Mesothelial cell of epicardium (in vitro differentiated cells): ENCODE measurements around the gene GBX1. TPM values are rescaled to one million over a fixed set of nuclear protein-coding genes. Genes with fewer than 3 reads are reported as not detected.

Experiments used
- DNase-seq, 2 experiments: peaks; one replicate each; pipeline ENCODE4 v3.0.0; 2021; ENCODE audit warnings: low spot score in 2 of 2; ENCODE audit not compliant: unreplicated experiment in 2 of 2
- H3K27ac Mint-ChIP-seq: 2 replicates; pipeline ENCODE4 v1.8.0; 2021; ENCODE audit warnings: mixed read lengths
- H3K27me3 Mint-ChIP-seq: 2 replicates; pipeline ENCODE4 v1.8.0; 2021; ENCODE audit warnings: low read depth, mixed read lengths
- H3K36me3 Mint-ChIP-seq: 2 replicates; pipeline ENCODE4 v1.8.0; 2021; ENCODE audit warnings: mixed read lengths
- H3K4me1 Mint-ChIP-seq: 2 replicates; pipeline ENCODE4 v1.8.0; 2021; ENCODE audit warnings: mixed read lengths
- H3K4me3 Mint-ChIP-seq: 2 replicates; pipeline ENCODE4 v1.8.0; 2021; ENCODE audit warnings: mild to moderate bottlenecking, moderate library complexity, mixed read lengths
- H3K9me3 Mint-ChIP-seq: 2 replicates; pipeline ENCODE4 v1.8.0; 2021; ENCODE audit warnings: mixed read lengths
- CTCF ChIP-seq: fragments of 200-600 bp; sonication (generic); IDR thresholded peaks from one replicate; pipeline ENCODE4 v1.5.0; 2021; ENCODE audit warnings: antibody characterized with exemption; ENCODE audit not compliant: unreplicated experiment
- total RNA-seq: library from RNA; stranded (reverse); gene quantifications from 3 replicates; pipeline ENCODE4 v1.2.1, GENCODE V29; 2021

Gene GBX1
- total RNA-seq, 1 donor from 2014 or later = not detected

GRCh38 chr7:151144387-151144786 lies 23.1 kb downstream of the GBX1 start:
- Mint-ChIP-seq H3K27me3 (peaks cover 4% of the 10 kb centered on the region), H3K27ac (no peak overlapping the region), H3K4me1 (no peaks in the 10 kb centered on the region), H3K4me3 (no peak overlapping the region), H3K36me3 (peaks cover 18% of the 10 kb centered on the region), H3K9me3 (no peaks in the 10 kb centered on the region)
- DNase-seq = no peak
- no peak for TF ChIP-seq CTCF

GRCh38 chr7:151143261-151144015 lies 24.1 kb downstream of the GBX1 start:
- Mint-ChIP-seq H3K27ac (no peak overlapping the region), H3K4me1 (peaks cover 2% of the 10 kb centered on the region), H3K36me3 (peaks cover 23% of the 10 kb centered on the region), H3K9me3 (no peaks in the 10 kb centered on the region), H3K27me3 (no peaks in the 10 kb centered on the region), H3K4me3 (no peak overlapping the region)
- DNase-seq = no peak
- TF ChIP-seq CTCF = no peak

GRCh38 chr7:151142686-151143040 lies 24.8 kb downstream of the GBX1 start:
- H3K4me3 Mint-ChIP-seq = no peak overlapping the region
- DNase-seq = no peak

GRCh38 chr7:151141855-151142685 lies 25.4 kb downstream of the GBX1 start:
- no peak for TF ChIP-seq CTCF
- no peaks in the 10 kb centered on the region for H3K9me3 Mint-ChIP-seq
- DNase-seq = no peak
- H3K4me3 Mint-ChIP-seq = no peak overlapping the region
- peaks cover 23% of the 10 kb centered on the region for H3K36me3 Mint-ChIP-seq
- H3K27ac Mint-ChIP-seq = no peak overlapping the region
- no peaks in the 10 kb centered on the region for H3K27me3 Mint-ChIP-seq
- peaks cover 2% of the 10 kb centered on the region for H3K4me1 Mint-ChIP-seq

More at GRCh38 chr7:151142686-151143040, 24.8 kb downstream of the GBX1 start:
- Mint-ChIP-seq H3K27me3 (no peaks in the 10 kb centered on the region), H3K4me1 (peaks cover 2% of the 10 kb centered on the region), H3K9me3 (no peaks in the 10 kb centered on the region), H3K27ac (no peak overlapping the region), H3K36me3 (peaks cover 23% of the 10 kb centered on the region)
- TF ChIP-seq CTCF = no peak

- Mint-ChIP-seq H3K4me1 (peaks cover 2% of the 10 kb centered on the region), H3K4me3 (no peak overlapping the region), H3K27me3 (no peaks in the 10 kb centered on the region), H3K27ac (no peak overlapping the region), H3K36me3 (peaks cover 27% of the 10 kb centered on the region), H3K9me3 (no peaks in the 10 kb centered on the region)
- no peak for TF ChIP-seq CTCF
- DNase-seq = no peak
These were observed 26.1 kb downstream of the GBX1 start for GRCh38 chr7:151141311-151141854.
